HG03342 (cell line): Measurements from ENCODE around the gene PLEKHA3.

ENCODE experiments used
- ATAC-seq: cut with Tn5 transposase; IDR thresholded peaks from one replicate; pipeline ENCODE4 v1.9.1; 2021; ENCODE audit warnings: mild to moderate bottlenecking, moderate library complexity; ENCODE audit not compliant: unreplicated experiment

The PLEKHA3 gene

GRCh38 chr2:178478439-178479274 lies 1.6 kb upstream of the PLEKHA3 start, which contains the start of gene FKBP7:
Gene FKBP7, minus strand, starts transcription at chr2:178478600. Its CDS starts 101 bp downstream, at chr2:178478499.
- ATAC-seq, result peak; percentile 50

GRCh38 chr2:178479275-178479616 lies 1.0 kb upstream of the PLEKHA3 start:
- no peak for ATAC-seq

GRCh38 chr2:178479758-178480226 lies 465 bp upstream of the PLEKHA3 start:
- ATAC-seq, result no peak

GRCh38 chr2:178482437-178482836 lies 2.2 kb downstream of the PLEKHA3 start:
- ATAC-seq, result peak; percentile 41

- no peak for ATAC-seq
These were observed 4.2 kb downstream of the PLEKHA3 start for GRCh38 chr2:178484245-178485041.

- no peak for ATAC-seq
These were observed 5.1 kb downstream of the PLEKHA3 start for GRCh38 chr2:178485356-178485755.

- no peak for ATAC-seq
These were observed 11.4 kb downstream of the PLEKHA3 start for GRCh38 chr2:178491612-178492011.

GRCh38 chr2:178496049-178496448 lies 15.8 kb downstream of the PLEKHA3 start:
- no peak for ATAC-seq

- ATAC-seq, result peak; percentile 52
These were observed 17.9 kb downstream of the PLEKHA3 start for GRCh38 chr2:178498137-178498536.

GRCh38 chr2:178499640-178500039 lies 19.4 kb downstream of the PLEKHA3 start:
- no peak for ATAC-seq

GRCh38 chr2:178502751-178503150 lies 22.5 kb downstream of the PLEKHA3 start:
- ATAC-seq, result no peak

- ATAC-seq, result no peak
These were observed 25.8 kb downstream of the PLEKHA3 start for GRCh38 chr2:178506101-178506500.

GRCh38 chr2:178506524-178506923 lies 26.3 kb downstream of the PLEKHA3 start:
- no peak for ATAC-seq

- no peak for ATAC-seq
These were observed 26.7 kb downstream of the PLEKHA3 start for GRCh38 chr2:178506949-178507348.

GRCh38 chr2:178508646-178509045 lies 28.4 kb downstream of the PLEKHA3 start:
- no peak for ATAC-seq

GRCh38 chr2:178510384-178510783 lies 30.1 kb downstream of the PLEKHA3 start:
- ATAC-seq, result no peak

GRCh38 chr2:178512484-178512883 lies 32.2 kb downstream of the PLEKHA3 start:
- no peak for ATAC-seq

- ATAC-seq, result no peak
These were observed 33.6 kb downstream of the PLEKHA3 start for GRCh38 chr2:178513876-178514275.

- no peak for ATAC-seq
These were observed 34.4 kb downstream of the PLEKHA3 start for GRCh38 chr2:178514664-178515063.

- no peak for ATAC-seq
These were observed 37.2 kb downstream of the PLEKHA3 start for GRCh38 chr2:178517496-178517895.

- no peak for ATAC-seq
These were observed 41.3 kb downstream of the PLEKHA3 start for GRCh38 chr2:178521304-178522150.
